Skin epidermis (tissue), 12 donors: ENCODE data around the gene C8B.

Source experiments
- H3K27ac ChIP-seq, 21 experiments: fragments of 200-600 bp; sonication (generic) in 11 of 21; one replicate each; pipeline ENCODE4 v1.5.0; 2020; ENCODE audit warnings: mild to moderate bottlenecking in 3 of 21, inconsistent platforms in 2 of 21, moderate library complexity in 2 of 21
- H3K4me3 ChIP-seq, 7 experiments: fragments of 200-600 bp; sonication (generic) in 2 of 7; one replicate each; pipeline ENCODE4 v1.5.0; 2020; ENCODE audit warnings: inconsistent platforms in 2 of 7, mild to moderate bottlenecking in 2 of 7, moderate library complexity in 1 of 7

The C8B gene

GRCh38 chr1:56934430-56935060 lies 31.3 kb downstream of the C8B start:
- no peak overlapping the region for H3K4me3 ChIP-seq
- H3K27ac ChIP-seq, result no peak overlapping the region

- no peak overlapping the region for H3K4me3 ChIP-seq
- H3K27ac ChIP-seq, result no peak overlapping the region
Observed at GRCh38 chr1:56933606-56934005, 32.2 kb downstream of the C8B start.

GRCh38 chr1:56933161-56933560 lies 32.7 kb downstream of the C8B start:
- no peak overlapping the region for H3K27ac ChIP-seq
- H3K4me3 ChIP-seq, result no peak overlapping the region

- no peak overlapping the region for H3K27ac ChIP-seq
- H3K4me3 ChIP-seq, result no peak overlapping the region
Observed at GRCh38 chr1:56931686-56932085, 34.1 kb downstream of the C8B start.

- Histone ChIP-seq H3K27ac (no peak overlapping the region), H3K4me3 (no peak overlapping the region)
Observed at GRCh38 chr1:56931211-56931610, 34.6 kb downstream of the C8B start.

GRCh38 chr1:56929492-56929891 lies 36.3 kb downstream of the C8B start:
- Histone ChIP-seq H3K4me3 (no peak overlapping the region), H3K27ac (no peak overlapping the region)

- Histone ChIP-seq H3K4me3 (no peak overlapping the region), H3K27ac (no peak overlapping the region)
Observed at GRCh38 chr1:56927986-56928385, 37.8 kb downstream of the C8B start.

- H3K27ac ChIP-seq, result no peak overlapping the region
- no peak overlapping the region for H3K4me3 ChIP-seq
Observed at GRCh38 chr1:56927171-56927570, 38.6 kb downstream of the C8B start.

GRCh38 chr1:56925193-56925592 lies 40.6 kb downstream of the C8B start:
- H3K27ac ChIP-seq, result no peak overlapping the region
- H3K4me3 ChIP-seq, result no peak overlapping the region

- Histone ChIP-seq H3K4me3 (no peak overlapping the region), H3K27ac (no peak overlapping the region)
Observed at GRCh38 chr1:56924116-56924515, 41.7 kb downstream of the C8B start.

GRCh38 chr1:56923201-56923600 lies 42.6 kb downstream of the C8B start:
- H3K4me3 ChIP-seq, result no peak overlapping the region
- no peak overlapping the region for H3K27ac ChIP-seq

- no peak overlapping the region for H3K4me3 ChIP-seq
- no peak overlapping the region for H3K27ac ChIP-seq
Observed at GRCh38 chr1:56922507-56922906, 43.3 kb downstream of the C8B start.

GRCh38 chr1:56922070-56922469 lies 43.7 kb downstream of the C8B start:
- no peak overlapping the region for H3K27ac ChIP-seq
- no peak overlapping the region for H3K4me3 ChIP-seq

- H3K27ac ChIP-seq, result no peak overlapping the region
Observed at GRCh38 chr1:56921479-56921878, 44.3 kb downstream of the C8B start.

GRCh38 chr1:56920591-56921001 lies 45.2 kb downstream of the C8B start:
- Histone ChIP-seq H3K27ac (no peak overlapping the region), H3K4me3 (no peak overlapping the region)

More at GRCh38 chr1:56921479-56921878, 44.3 kb downstream of the C8B start:
- H3K4me3 ChIP-seq, result no peak overlapping the region

GRCh38 chr1:56917356-56917755 lies 48.5 kb downstream of the C8B start:
- no peak overlapping the region for H3K27ac ChIP-seq
- H3K4me3 ChIP-seq, result no peak overlapping the region

GRCh38 chr1:56916630-56917029 lies 49.2 kb downstream of the C8B start:
- H3K27ac ChIP-seq, result no peak overlapping the region

GRCh38 chr1:56915960-56916359 lies 49.9 kb downstream of the C8B start:
- no peak overlapping the region for H3K4me3 ChIP-seq
- H3K27ac ChIP-seq, result no peak overlapping the region

More at GRCh38 chr1:56916630-56917029, 49.2 kb downstream of the C8B start:
- H3K4me3 ChIP-seq, result no peak overlapping the region

GRCh38 chr1:56912325-56912724 lies 53.5 kb downstream of the C8B start:
- Histone ChIP-seq H3K4me3 (no peak overlapping the region), H3K27ac (no peak overlapping the region)

- Histone ChIP-seq H3K4me3 (no peak overlapping the region), H3K27ac (no peak overlapping the region)
Observed at GRCh38 chr1:56911098-56911938, 54.5 kb downstream of the C8B start.

GRCh38 chr1:56910441-56910985 lies 55.3 kb downstream of the C8B start:
- Histone ChIP-seq H3K27ac (no peak overlapping the region), H3K4me3 (no peak overlapping the region)
